Lung (tissue), 12 donors: ENCODE measurements around the gene PIGT. TPM values are rescaled to one million over a fixed set of nuclear protein-coding genes. Genes with fewer than 3 reads are reported as not detected.
A peak's percentile ranks its signal among the peaks of the same experiment; 100 is the strongest.

Experiments used
- ATAC-seq: fragments of 200-7000 bp; cut with Tn5 transposase; one replicate; pipeline ENCODE4 v1.9.1; 2020; ENCODE audit warnings: moderate number of reproducible peaks; ENCODE audit not compliant: insufficient read depth, low FRiP score
- DNase-seq, 3 donors: peaks; one replicate each; pipeline ENCODE4 v3.0.0-alpha.2; 2013 to 2017
- H3K27ac ChIP-seq, 2 donors: one replicate each; pipeline ENCODE4 v1.5.1; 2013; ENCODE audit warnings: mild to moderate bottlenecking in 2 of 2, moderate library complexity in 2 of 2, control low read depth in 1 of 2, inconsistent platforms in 1 of 2, low read depth in 1 of 2, low read length in 1 of 2
- H3K27me3 ChIP-seq, 3 donors: one replicate each; pipeline ENCODE4 v1.5.1; 2013; ENCODE audit warnings: low read length in 2 of 3; ENCODE audit not compliant: control insufficient read depth in 3 of 3, insufficient read depth in 3 of 3
- H3K36me3 ChIP-seq, 4 donors: one replicate each; pipeline ENCODE4 v1.5.1; 2013; ENCODE audit warnings: low read length in 4 of 4, mild to moderate bottlenecking in 1 of 4, moderate library complexity in 1 of 4; ENCODE audit not compliant: control insufficient read depth in 4 of 4, insufficient read depth in 4 of 4
- H3K4me1 ChIP-seq, 5 donors: one replicate each; pipeline ENCODE4 v1.5.1; 2013; ENCODE audit warnings: low read length in 5 of 5, mild to moderate bottlenecking in 2 of 5, moderate library complexity in 1 of 5; ENCODE audit not compliant: control insufficient read depth in 5 of 5, insufficient read depth in 5 of 5
- H3K4me3 ChIP-seq: one replicate; pipeline ENCODE4 v1.5.1; 2013; ENCODE audit warnings: mild to moderate bottlenecking, control low read depth, moderate library complexity
- H3K9ac ChIP-seq, 2 donors: one replicate each; pipeline ENCODE4 v1.5.1; 2013; ENCODE audit warnings: low read length in 2 of 2, control low read depth in 1 of 2; ENCODE audit not compliant: insufficient read depth in 1 of 2
- H3K9me3 ChIP-seq, 4 donors: one replicate each; pipeline ENCODE4 v1.5.1; 2013; ENCODE audit warnings: low read length in 3 of 4, mild to moderate bottlenecking in 1 of 4, moderate library complexity in 1 of 4; ENCODE audit not compliant: control insufficient read depth in 4 of 4, insufficient read depth in 3 of 4
- CTCF ChIP-seq: IDR thresholded peaks from 2 replicates; pipeline ENCODE4 v1.5.1; 2012; ENCODE audit warnings: mild to moderate bottlenecking; ENCODE audit errors: control extremely low read depth, extremely low read depth
- WGBS, 2 donors: extraction: QIAGEN DNeasy Blood & Tissue Kit; methylation state at CpG; one replicate each; pipeline ENCODE4 v1.1.7; 2013; 5-methylcytosine and 5-hydroxymethylcytosine counted together
- polyA plus RNA-seq, 2 donors: library from polyadenylated mRNA; stranded (reverse); fragments of 200-250 nt; gene quantifications; one replicate each; pipeline ENCODE4 v1.2.1, GENCODE V29; 2013
- total RNA-seq, 2 donors: library from RNA; depleted of rRNA in 1 of 2; stranded (reverse); fragments of >200 nt in 1 of 2; gene quantifications; one replicate each; pipeline ENCODE4 v1.2.1, GENCODE V29; 2014 to 2021
- donor health status: control.
- donor health status: control.
- donor health status: Bipolar disorder and iron deficiency.
- donor health status: healthy.
- donor health status: DM: yes; HTN: yes; CAD: no.

Gene PIGT
- total and polyA plus RNA-seq, 4 donors = 33.6 to 107 (median 72.3) TPM

GRCh38 chr20:45436732-45437485, 21.0 kb downstream of the PIGT start:
- peak; percentile 98 for TF ChIP-seq CTCF
- ATAC-seq (peak; percentile 98), DNase-seq (peak; percentile 79 to 84 (median 82))
- H3K4me3 ChIP-seq = peak overlapping the region; percentile 52
- peaks cover 0 to 7% (median 2%) of the 10 kb centered on the region in 5 donors for H3K4me1 ChIP-seq
- H3K27ac ChIP-seq = peak overlapping the region; percentile 57 to 82
- 10 to 13% methylated on average over 33 of the region's 33 CpGs for WGBS, 2 donors
- H3K9me3 ChIP-seq = no peaks in the 10 kb centered on the region
- no peaks in the 10 kb centered on the region for H3K36me3 ChIP-seq
- no peaks in the 10 kb centered on the region for H3K27me3 ChIP-seq
- no peak overlapping the region for H3K9ac ChIP-seq

GRCh38 chr20:45440424-45440823, 24.5 kb downstream of the PIGT start:
- Histone ChIP-seq H3K27ac (no peak overlapping the region), H3K4me3 (no peak overlapping the region), H3K9ac (no peak overlapping the region), H3K27me3 (no peaks in the 10 kb centered on the region), H3K36me3 (no peaks in the 10 kb centered on the region), H3K4me1 (peaks cover 0 to 13% (median 2%) of the 10 kb centered on the region in 5 donors), H3K9me3 (no peaks in the 10 kb centered on the region)
- WGBS, 2 donors = 81 to 91% methylated on average over 3 of the region's 3 CpGs
- ATAC-seq = no peak
- no peak for DNase-seq
- no peak for TF ChIP-seq CTCF

GRCh38 chr20:45440891-45441685, 25.1 kb downstream of the PIGT start:
- no peak for TF ChIP-seq CTCF
- Histone ChIP-seq H3K4me1 (peaks cover 0 to 13% (median 2%) of the 10 kb centered on the region in 5 donors), H3K9ac (no peak overlapping the region), H3K4me3 (no peak overlapping the region), H3K9me3 (no peaks in the 10 kb centered on the region), H3K27ac (no peak overlapping the region), H3K27me3 (no peaks in the 10 kb centered on the region), H3K36me3 (no peaks in the 10 kb centered on the region)
- ATAC-seq (no peak), DNase-seq (no peak)
- WGBS, 2 donors = 77 to 79% methylated on average over 5 of the region's 5 CpGs
